ENCODE measurements around the gene ADIRF.
"Not testable (repeated sequence)": the region's sequence is repeated elsewhere in the genome, so short reads cannot be mapped to it uniquely, and the experiment has no call there.

ADIRF gene

GRCh38 chr10:86961481-86962091, 6.7 kb upstream of the ADIRF start:
- no peak for DNase-seq

DNA sequence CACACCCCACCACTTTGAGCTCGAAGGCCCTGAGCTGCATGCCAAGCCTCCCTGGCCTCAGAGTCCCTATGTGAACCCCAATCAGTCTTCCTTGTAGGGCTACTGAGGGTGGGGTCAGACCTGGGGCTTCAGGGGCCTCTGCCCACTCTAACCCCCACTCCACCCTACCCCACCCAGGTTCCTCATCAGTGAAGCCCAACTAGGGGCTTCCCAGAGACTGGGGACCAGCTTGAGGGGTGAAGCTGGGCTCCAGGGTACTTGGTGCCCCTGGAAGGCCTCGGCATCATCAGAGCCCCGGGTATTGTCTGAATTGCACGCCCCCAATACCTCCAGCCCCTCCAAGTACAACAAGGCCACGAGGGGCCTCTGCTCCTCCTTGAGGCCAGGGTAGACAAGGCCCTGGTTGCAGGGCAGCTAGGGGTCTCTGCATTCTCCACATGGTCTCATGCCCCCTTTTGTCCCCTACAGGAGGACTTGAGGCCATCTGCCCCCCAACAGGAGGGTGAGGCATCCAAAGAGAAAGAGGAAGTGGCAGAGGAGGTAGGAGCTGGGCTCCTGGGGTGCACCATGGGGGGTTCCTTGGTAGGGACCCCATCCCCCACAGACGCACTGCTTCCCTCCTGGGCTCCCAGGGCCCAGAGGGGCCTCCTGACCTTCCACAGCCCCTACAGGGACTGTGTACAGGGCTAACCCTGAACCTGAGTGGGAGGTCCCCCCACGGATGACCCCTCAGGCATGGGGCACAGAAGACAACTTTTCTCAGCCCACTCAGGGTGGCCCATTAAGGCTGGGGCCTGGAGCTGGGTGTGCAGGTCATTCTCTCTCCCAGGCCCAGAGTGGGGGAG, 5.9 kb upstream of the ADIRF start:
- no peak for DNase-seq

- no peak for DNase-seq
Observed at GRCh38 chr10:86962981-86963310, 5.3 kb upstream of the ADIRF start.

DNA sequence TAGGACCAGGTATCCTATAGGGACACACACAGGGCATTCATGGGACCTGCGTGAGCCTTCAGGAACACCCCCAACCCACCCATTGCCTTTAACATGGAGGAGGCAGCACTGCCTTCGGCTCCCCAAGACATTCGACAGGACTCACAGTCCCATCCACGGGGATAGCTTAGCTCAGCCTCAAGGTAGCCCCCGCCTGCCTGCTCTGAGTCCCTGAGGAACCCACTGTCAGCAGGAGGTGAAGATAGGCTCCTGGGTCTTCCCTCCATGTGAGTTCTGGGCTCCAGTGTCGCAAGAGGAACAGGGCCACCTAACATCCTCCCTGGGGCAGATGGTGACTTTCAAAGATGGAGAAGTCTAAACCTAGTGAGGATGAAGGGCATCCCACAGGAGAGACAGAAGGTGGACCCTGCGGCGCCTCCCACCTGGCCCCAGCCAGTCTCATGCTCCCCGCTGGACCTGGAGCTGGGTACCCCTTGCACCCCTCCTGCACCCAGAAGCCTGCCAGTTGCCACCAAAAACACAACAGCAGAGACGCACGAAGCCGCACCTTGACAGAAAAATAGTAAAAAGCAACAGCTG, 4.9 kb upstream of the ADIRF start:
- DNase-seq = no peak

DNA sequence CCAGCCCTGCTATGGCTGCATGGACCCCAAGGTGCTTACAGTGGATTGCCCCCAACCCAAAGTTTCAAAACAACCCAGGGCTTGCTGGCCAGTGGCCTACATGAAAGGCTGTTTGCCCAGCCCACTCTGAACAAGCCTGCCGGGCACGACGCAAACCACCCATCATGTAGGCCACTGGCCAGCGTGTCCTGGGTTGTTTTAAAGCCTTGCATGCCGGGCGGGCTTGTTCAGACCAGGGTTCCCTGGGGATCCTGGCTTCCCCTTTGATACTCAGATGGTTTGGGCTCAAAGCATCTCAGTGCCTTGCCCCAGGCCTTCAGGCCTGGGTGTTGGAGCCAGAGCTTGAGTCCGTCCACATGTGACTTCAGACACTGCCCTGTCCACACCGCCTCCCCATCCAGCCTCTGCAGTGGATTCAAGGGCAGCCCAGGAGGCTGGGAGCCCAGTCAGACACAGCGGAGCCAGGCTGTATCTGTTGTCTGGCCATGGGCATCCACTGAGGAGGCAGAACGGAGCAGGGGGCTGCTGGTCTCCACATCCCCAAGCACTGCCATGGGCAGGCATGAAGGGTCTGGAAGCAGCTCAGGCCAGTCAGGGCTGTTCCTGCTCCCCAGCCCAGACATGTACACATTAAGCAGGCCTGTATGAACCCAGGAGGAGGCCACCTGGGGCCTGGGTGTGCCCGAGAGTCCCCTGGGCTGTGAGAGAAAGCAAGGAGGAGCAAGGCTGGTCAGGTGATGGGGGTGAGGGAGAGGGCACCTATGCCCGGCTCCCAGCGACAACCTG, 4.0 kb upstream of the ADIRF start:
- no peak for DNase-seq

GRCh38 chr10:86964847-86965190, 3.5 kb upstream of the ADIRF start:
- no peak for DNase-seq

DNA sequence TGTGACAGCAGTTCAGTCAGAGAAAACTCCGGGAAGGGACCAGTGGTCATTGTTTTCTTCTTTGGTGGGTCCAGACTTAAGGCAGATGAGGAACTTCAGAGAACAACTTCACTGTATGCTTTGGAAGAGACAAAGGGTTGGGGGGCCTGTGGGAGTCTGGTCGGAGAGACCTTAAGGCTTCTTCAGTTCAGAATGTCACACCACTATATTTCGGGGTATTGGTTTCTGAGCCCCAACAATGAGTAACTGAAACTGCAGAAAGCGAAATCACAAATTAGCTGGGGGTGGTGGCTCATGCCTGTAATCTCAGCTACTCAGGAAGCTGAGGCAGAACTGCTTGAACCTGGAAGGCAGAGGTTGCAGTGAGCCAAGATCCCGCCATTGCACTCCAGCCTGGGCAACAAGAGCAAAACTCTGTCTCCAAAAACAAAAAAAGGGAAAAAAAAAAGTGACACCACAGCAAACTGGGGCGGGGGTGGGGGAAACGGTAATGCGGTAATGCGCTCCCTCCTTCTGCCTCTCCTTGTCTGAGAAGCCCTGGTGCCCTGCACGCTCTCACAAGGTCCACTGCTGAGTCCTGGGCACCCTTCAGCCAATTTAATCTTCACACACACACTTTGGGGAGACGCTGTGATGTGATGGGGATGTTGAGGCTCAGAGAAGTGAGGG, 2.2 kb upstream of the ADIRF start:
- no peak for DNase-seq

- DNase-seq = no peak
Observed at GRCh38 chr10:86967481-86967941, 771 bp upstream of the ADIRF start.

GRCh38 chr10:86968994-86969355, 693 bp downstream of the ADIRF start:
- DNase-seq = no peak

DNA sequence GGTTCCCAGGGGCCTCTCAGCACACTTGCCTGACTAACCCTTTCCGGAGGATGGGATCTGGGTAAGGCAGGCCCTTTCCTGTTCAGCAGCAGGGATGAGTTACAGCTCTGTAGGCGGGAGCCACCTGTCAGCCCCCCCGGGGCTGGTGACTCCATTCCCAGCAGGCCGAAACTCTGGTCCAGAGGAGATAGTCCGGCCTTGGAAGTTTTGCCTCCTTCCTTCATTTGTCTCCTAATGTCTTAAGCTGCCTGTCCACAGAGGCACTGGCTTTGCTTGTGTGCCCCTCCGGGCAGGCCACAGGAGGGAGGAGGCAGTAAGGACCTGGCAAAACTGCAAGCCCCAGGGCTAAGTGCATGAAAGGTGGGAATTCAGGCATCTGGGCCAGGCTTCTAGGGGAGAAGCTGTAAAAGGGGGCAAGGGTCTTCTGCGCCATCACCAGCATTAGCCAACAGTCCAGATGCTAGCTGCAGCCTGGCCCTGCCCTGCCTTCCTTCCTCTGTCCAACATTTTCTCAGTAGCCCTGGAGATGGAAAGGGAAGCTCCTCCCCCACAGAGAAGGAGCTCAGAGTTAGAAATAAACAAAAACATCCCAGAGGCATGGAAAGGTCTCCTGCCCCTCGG, 1.2 kb downstream of the ADIRF start:
- no peak for DNase-seq

DNA sequence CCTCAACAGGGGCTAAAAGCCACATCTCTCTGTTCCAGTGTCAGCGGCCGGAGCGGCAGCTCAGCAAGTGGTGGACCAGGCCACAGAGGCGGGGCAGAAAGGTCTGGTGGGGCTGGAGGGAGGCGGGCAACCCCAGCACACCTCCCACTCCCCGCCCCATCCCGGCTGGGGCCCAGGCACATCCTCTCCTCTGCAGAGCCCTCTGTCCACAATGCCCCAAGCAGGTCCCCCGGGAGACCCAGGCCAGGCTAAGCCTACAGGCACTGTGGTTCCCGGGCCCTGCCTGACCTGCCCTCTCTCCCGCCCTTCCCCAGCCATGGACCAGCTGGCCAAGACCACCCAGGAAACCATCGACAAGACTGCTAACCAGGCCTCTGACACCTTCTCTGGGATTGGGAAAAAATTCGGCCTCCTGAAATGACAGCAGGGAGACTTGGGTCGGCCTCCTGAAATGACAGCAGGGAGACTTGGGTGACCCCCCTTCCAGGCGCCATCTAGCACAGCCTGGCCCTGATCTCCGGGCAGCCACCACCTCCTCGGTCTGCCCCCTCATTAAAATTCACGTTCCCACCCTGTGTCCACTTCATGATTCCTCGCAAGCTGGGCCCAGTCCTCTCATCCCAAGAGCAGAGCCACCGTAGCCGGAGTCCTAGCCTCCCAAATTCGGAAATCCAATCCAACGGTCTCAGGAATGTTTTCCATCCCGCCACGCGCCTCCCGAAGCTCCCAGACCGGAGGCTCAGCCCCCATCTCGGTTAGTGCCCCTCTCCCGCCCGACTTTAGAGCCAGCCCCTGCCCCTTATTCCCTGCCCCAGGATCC, 2.1 kb downstream of the ADIRF start:
- peak in 1 of 5 donors; percentile 15 for DNase-seq

- DNase-seq = no peak
Observed at GRCh38 chr10:86970982-86971231, 2.6 kb downstream of the ADIRF start.

GRCh38 chr10:86971232-86971991, 3.1 kb downstream of the ADIRF start:
- peak; percentile 79 to 90 (median 87) for DNase-seq

- no peak for DNase-seq
Observed at GRCh38 chr10:86972613-86973380, 4.5 kb downstream of the ADIRF start.

GRCh38 chr10:86974484-86974883, 6.2 kb downstream of the ADIRF start:
- DNase-seq = no peak

GRCh38 chr10:86976362-86977056, 8.2 kb downstream of the ADIRF start:
- DNase-seq = no peak

DNA sequence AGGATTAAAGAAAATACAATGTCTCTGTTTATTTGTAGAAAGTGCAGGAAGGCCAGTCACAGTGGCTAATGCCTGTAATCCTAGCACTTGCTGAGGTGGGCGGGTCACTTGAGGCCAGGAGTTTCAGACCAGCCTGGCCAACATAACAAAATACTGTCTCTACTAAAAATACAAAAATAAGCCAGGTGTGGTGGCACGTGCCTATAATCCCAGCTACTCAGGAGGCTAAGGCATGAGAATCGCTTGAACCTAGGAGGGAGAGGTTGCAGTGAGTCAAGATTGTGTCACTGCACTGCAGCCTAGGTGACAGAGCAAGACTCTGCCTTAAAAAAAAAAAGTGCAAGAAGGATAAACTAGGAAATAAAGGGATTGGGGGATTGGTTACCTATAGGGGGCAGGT, 10.2 kb downstream of the ADIRF start:
- DNase-seq = not testable (repeated sequence)

GRCh38 chr10:86979296-86979818, 11.1 kb downstream of the ADIRF start:
- DNase-seq = no peak

- DNase-seq = no peak
Observed at GRCh38 chr10:86979977-86980448, 11.7 kb downstream of the ADIRF start.
